HG03558 (cell line): ENCODE measurements around the gene SPDYA.

Experiments used
- ATAC-seq: cut with Tn5 transposase; IDR thresholded peaks from one replicate; pipeline ENCODE4 v1.9.1; 2021; ENCODE audit warnings: moderate number of reproducible peaks; ENCODE audit not compliant: unreplicated experiment; ENCODE audit errors: extremely low read depth

Gene SPDYA

DNA sequence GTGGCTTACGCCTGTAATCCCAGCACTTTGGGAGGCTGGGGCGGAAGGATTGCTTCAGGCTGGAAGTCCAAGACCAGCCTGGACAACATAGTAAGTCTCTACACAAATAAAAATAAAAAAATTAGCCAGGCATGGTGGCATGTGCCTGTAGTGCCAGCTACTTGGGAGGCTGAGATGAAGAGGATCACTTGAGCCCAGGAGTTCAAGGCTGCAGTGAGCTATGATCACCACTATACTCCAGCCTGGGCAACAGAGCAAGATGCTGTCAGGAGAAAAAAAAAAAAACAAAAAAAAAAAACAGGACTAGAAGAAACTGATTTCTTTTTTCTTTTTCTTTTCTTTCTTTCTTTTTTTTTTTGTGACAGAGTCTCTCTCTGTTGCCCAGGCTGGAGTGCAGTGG, 13.6 kb downstream of the SPDYA start:
- no peak for ATAC-seq

- no peak for ATAC-seq
Observed at GRCh38 chr2:28824870-28825269, 14.2 kb downstream of the SPDYA start.

- ATAC-seq = no peak
Observed at GRCh38 chr2:28828382-28828781, 17.7 kb downstream of the SPDYA start.

- no peak for ATAC-seq
Observed at GRCh38 chr2:28833740-28834470, 23.3 kb downstream of the SPDYA start.

DNA sequence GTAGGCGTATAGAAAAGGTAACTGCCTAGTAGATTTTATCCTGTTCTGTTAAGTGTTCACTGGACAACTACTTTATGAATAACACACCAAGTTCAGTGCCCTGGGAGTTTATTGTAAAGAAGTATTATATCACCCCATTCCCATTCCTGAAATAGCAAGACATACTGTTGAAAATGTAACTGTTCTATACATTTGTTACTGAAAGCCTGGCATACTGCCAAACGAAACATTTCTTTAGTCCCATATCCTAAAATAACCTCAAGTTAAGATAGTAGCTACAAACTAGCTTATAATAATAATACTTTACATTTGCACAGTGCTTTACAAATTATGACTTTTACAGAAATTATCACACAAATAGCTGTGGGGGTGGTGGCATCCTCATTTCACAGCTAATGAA, 25.1 kb downstream of the SPDYA start:
- no peak for ATAC-seq

DNA sequence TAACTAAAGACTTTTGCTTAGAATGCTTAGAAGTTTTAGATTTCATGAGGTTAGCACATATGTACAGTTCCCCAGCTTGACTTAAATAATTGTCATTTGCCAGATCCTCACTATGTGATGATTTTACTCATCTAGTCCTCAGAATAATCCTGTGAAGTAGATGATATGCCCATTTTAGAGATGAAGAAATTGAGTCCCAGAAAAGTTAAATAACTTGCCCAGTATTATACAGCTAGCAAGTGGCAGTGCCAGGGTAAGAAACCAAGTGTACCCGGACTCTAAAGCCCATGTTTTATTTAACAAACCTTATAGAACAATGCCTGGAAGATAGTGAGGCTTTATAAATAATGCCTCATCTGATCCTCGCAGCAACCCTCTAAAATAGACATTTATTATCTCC, 28.3 kb downstream of the SPDYA start:
- ATAC-seq = no peak

- no peak for ATAC-seq
Observed at GRCh38 chr2:28842042-28842441, 31.4 kb downstream of the SPDYA start.

DNA sequence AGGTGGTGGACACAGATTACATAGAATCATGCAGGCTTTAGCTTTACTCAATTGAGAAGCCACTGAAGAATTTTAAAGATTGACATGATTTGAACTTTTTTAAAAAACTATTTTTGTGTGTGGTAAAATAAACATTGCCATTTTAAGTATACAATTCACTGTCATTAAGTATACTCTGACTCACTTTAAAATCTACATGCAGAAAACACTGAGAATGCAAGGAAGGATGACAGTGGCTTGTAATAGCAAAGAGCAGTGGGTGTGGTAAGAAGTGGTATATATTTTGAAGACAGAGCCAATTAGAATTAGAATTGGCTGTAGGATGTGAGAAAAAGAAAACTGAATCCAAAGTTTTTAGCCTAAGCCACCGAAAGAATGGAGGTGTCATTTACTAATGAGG, 44.6 kb downstream of the SPDYA start:
- no peak for ATAC-seq

DNA sequence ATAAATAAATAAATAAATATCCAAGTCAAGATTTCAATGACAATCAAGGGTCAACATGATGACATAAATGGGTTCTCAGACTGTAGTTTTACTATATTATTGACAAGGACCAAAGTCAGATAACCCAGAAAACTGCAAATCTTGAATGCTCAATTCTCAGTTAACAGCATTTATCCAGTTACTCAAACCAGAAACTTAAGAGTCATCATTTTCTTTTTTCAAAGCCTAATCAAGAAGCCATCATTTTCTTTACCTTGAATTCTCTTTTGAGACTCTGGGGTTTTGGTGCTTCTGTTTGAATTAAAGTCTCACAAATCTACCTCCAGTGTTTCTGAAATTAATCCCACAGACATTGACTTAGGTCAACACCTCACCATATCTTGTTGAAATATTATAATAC, 45.3 kb downstream of the SPDYA start:
- ATAC-seq = no peak

DNA sequence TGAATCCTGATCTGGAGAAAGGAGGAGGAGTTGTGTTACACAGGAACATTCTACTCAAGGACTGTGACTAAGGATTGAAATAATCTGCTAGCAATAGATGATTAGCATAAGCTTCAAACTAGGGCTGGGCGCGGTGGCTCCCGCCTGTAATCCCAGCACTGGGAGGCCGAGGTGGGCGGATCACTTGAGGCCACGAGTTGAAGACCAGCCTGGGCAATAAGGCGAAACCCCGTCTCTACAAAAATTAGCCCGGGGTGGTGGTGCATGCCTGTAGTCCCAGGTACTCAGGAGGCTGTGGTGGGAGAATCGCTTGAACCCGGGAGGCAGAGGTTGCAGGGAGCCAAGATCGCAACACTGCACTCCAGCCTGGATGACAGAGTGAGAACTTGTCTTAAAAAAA, 58.0 kb downstream of the SPDYA start:
- no peak for ATAC-seq

DNA sequence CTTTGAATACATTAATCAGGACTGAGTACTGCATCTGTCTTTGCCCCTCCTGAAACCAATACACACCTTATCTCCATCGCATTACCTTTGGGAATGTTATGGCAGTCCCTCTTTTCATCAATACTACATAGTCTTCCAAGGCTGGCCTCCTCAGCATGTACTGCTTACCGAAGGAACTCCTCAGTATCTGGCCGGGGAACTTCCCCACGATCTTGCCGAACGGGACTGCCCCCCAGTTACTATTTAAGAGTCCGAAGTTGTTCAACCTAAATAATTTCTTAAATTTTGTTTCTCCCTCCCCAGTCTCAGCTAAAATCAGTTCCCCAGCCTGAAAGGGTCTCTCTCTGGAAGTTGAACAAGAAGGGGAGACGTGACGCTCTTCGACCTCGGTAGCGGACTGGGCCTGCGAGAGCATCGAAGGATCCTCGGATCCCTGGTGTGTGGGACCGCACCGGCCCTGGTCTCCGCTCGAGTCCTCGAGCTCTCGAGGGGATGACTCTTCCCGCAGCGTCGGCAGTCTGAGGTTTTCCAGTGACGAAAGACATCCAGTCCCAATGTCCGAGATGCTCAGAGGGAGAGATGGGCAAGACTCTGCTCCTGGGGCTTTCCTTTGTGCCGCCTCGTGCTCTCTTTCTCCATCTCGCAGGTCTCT, 59.0 kb downstream of the SPDYA start:
- peak; percentile 3 for ATAC-seq

DNA sequence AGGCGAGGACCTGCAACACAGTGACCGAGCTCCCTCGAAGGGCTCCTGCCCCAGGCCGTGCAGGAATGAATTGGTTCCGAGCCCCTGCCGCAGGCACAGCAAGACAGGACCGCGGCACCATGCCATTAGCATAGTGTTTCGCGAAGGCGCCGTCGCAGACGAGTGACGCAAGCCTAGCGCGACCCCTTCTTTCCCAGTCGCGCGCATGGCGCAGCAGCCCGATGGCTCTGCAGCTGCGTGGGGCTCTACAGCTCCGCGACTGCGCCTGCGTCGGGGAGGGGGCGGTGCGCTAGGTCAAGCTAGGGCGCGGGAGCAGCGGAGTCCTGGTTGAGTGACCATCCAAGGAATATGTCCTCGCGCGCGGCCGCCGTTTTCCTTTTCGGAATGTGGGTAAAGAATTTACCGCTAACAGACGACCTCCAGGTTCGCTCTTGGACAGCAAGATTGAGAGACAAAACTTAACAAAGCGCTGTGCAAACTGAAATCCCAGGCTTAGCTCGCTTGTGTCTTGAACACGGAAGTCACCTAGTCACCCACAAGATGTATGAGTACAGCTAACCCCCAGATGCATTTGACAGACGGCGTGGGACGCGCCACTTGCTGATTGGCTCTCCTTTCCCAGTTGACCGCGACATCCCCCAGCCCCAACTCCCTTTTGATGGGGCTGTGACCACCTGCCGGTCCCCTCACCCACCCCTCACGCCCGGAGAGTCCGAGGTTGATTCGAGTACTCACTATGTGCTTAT, 59.7 kb downstream of the SPDYA start, which contains the start of gene TRMT61B:
Gene TRMT61B (minus strand): TSS at position 164 of the 746 bp plus-strand sequence. CDS start 32 bp downstream, at position 132.
- peak; percentile 83 for ATAC-seq

DNA sequence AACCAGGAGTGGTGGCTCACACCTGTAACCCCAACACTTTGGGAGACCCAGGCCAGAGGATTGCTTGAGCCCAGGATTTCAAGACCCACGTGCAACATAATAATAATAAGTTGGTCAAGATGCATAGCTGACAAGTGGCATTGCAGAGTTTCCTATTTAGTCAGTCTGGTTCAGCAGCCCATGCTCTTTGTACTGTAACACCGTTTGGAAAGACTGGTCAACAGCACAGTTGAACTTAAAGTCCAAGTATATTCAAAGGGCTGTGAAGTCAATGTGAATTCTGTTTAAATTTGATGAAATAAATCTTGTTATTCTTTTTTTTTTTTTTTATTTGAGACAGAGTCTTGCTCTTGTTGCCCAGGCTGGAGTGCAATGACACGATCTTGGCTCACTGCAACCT, 61.0 kb downstream of the SPDYA start:
- ATAC-seq = no peak

DNA sequence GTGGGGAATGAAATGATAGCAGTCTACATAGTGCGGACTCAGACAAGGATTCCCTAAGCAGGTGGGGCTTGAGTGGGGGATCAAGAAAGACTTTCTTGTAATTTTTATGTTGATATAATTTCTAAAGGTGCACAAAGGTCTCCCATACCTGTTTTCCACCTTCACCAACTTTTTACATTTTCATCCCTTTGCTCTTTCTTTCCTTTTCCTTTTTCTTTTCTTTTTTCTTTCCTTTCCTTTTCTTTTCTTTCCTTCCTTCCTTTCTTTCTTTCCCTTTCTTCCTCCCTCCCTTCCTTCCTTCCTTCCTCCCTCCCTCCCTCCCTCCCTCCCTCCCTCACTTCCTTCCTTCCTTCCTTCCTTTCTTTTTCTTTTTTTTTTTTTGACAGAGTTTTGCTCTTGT, 69.6 kb downstream of the SPDYA start:
- ATAC-seq = no peak

- no peak for ATAC-seq
Observed at GRCh38 chr2:28893488-28893887, 82.9 kb downstream of the SPDYA start.

- ATAC-seq = peak; percentile 81
Observed at GRCh38 chr2:28894470-28895188, 84.0 kb downstream of the SPDYA start, which contains the start of gene WDR43. Gene WDR43 (plus strand): TSS chr2:28894667. CDS start chr2:28894699, 32 bp downstream.

- ATAC-seq = no peak
Observed at GRCh38 chr2:28895189-28895893, 84.7 kb downstream of the SPDYA start.

GRCh38 chr2:28896906-28897305, 86.3 kb downstream of the SPDYA start:
- no peak for ATAC-seq

- no peak for ATAC-seq
Observed at GRCh38 chr2:28898048-28898447, 87.4 kb downstream of the SPDYA start.
